WTC11 (cell line): ENCODE measurements around the gene GRM8. TPM values are rescaled to one million over a fixed set of nuclear protein-coding genes. Genes with fewer than 3 reads are reported as not detected.

Source experiments
- ATAC-seq: fragments of 200-7000 bp; cut with Tn5 transposase; 2 replicates; pipeline ENCODE4 v1.10.0; 2021; ENCODE audit warnings: mild to moderate bottlenecking, moderate library complexity
- CTCF ChIA-PET: fragments of 300-600 bp; sonication (Branson Sonifier 250); formaldehyde crosslinking; loops from one replicate; lab custom pipeline; 2021; ENCODE audit warnings: antibody characterized with exemption; lab: Charles Lee
- POLR2A ChIA-PET: fragments of 350-600 bp; sonication (Branson Sonifier 250); formaldehyde crosslinking; loops from one replicate; lab custom pipeline; 2021; ENCODE audit warnings: antibody characterized with exemption; lab: Charles Lee
- DNase-seq: peaks from one replicate; pipeline ENCODE4 v3.0.0; 2021; ENCODE audit warnings: low spot score
- H3K27ac Mint-ChIP-seq: 2 replicates; pipeline ENCODE4 v1.8.0; 2021; ENCODE audit warnings: mixed read lengths
- H3K27me3 Mint-ChIP-seq: 2 replicates; pipeline ENCODE4 v1.8.0; 2021; ENCODE audit warnings: low read depth, mild to moderate bottlenecking, moderate library complexity, mixed read lengths
- H3K36me3 Mint-ChIP-seq: 2 replicates; pipeline ENCODE4 v1.8.0; 2021; ENCODE audit warnings: mixed read lengths
- H3K4me1 Mint-ChIP-seq: 2 replicates; pipeline ENCODE4 v1.8.0; 2022; ENCODE audit warnings: mixed read lengths
- H3K4me3 Mint-ChIP-seq: 2 replicates; pipeline ENCODE4 v1.8.0; 2021; ENCODE audit warnings: mild to moderate bottlenecking, moderate library complexity, mixed read lengths
- H3K9me3 Mint-ChIP-seq: 2 replicates; pipeline ENCODE4 v1.8.0; 2021; ENCODE audit warnings: mixed read lengths
- ATF1 ChIP-seq: sonication (generic); formaldehyde crosslinking; IDR thresholded peaks from 2 replicates; pipeline ENCODE4 v1.8.1; 2023; ENCODE audit warnings: mild to moderate bottlenecking, moderate library complexity, missing genetic modification reagents
- CBFB ChIP-seq: sonication (generic); formaldehyde crosslinking; IDR thresholded peaks from 2 replicates; pipeline ENCODE4 v1.8.1; 2022; ENCODE audit warnings: mild to moderate bottlenecking, low read depth, missing genetic modification reagents
- NFATC4 ChIP-seq: fragments of 250-450 bp; sonication (Bioruptor Pico); IDR thresholded peaks from 2 replicates; pipeline ENCODE4 v1.9.0; 2021; ENCODE audit warnings: mild to moderate bottlenecking
- NFE2L1 ChIP-seq: sonication (generic); formaldehyde crosslinking; IDR thresholded peaks from 2 replicates; pipeline ENCODE4 v1.8.1; 2023; ENCODE audit warnings: missing genetic modification reagents
- NR3C1 ChIP-seq: sonication (generic); formaldehyde crosslinking; conservative IDR thresholded peaks from 2 replicates; pipeline ENCODE4 v1.8.1; 2023; ENCODE audit warnings: low read depth, mild to moderate bottlenecking, missing genetic modification reagents
- SMAD4 ChIP-seq: sonication (generic); formaldehyde crosslinking; IDR thresholded peaks from 2 replicates; pipeline ENCODE4 v1.8.0; 2022; ENCODE audit warnings: mild to moderate bottlenecking, missing genetic modification reagents
- ZBTB21 ChIP-seq: sonication (generic); formaldehyde crosslinking; IDR thresholded peaks from 2 replicates; pipeline ENCODE4 v1.8.1; 2023; ENCODE audit warnings: mild to moderate bottlenecking, missing genetic modification reagents, borderline replicate concordance
- ZNF138 ChIP-seq: sonication (generic); formaldehyde crosslinking; conservative IDR thresholded peaks from 2 replicates; pipeline ENCODE4 v1.8.1; 2022; ENCODE audit warnings: mild to moderate bottlenecking, moderate library complexity, missing genetic modification reagents
- ZNF396 ChIP-seq: fragments of 250-450 bp; sonication (Bioruptor Pico); IDR thresholded peaks from 2 replicates; pipeline ENCODE4 v1.8.0; 2021; ENCODE audit warnings: mild to moderate bottlenecking, moderate library complexity, borderline replicate concordance
- ZNF423 ChIP-seq: fragments of 250-450 bp; sonication (Bioruptor Pico); IDR thresholded peaks from 2 replicates; pipeline ENCODE4 v2.1.2; 2022; ENCODE audit warnings: mild to moderate bottlenecking, moderate library complexity
- total RNA-seq: library from RNA; stranded (reverse); gene quantifications from 3 replicates; pipeline ENCODE4 v1.2.3, GENCODE V29; 2021
- TF ChIP-seq, protein P1 (sequence below): fragments of 250-450 bp; sonication (Bioruptor Pico); IDR thresholded peaks from 2 replicates; pipeline ENCODE4 v2.1.2; 2022; ENCODE audit warnings: mild to moderate bottlenecking, moderate library complexity
- TF ChIP-seq, protein P2 (sequence below): sonication (generic); formaldehyde crosslinking; conservative IDR thresholded peaks from 2 replicates; pipeline ENCODE4 v1.8.1; 2023; ENCODE audit warnings: mild to moderate bottlenecking, low read depth, missing genetic modification reagents, moderate library complexity
- TF ChIP-seq, protein P3 (sequence below): fragments of 250-450 bp; sonication (Bioruptor Pico); IDR thresholded peaks from 2 replicates; pipeline ENCODE4 v1.8.0; 2021; ENCODE audit warnings: mild to moderate bottlenecking
- TF ChIP-seq, protein P4 (sequence below): sonication (generic); formaldehyde crosslinking; IDR thresholded peaks from 2 replicates; pipeline ENCODE4 v1.8.1; 2023; ENCODE audit warnings: mild to moderate bottlenecking, missing genetic modification reagents
- TF ChIP-seq, protein P5 (sequence below): sonication (generic); formaldehyde crosslinking; IDR thresholded peaks from 2 replicates; pipeline ENCODE4 v1.8.1; 2023; ENCODE audit warnings: mild to moderate bottlenecking, moderate library complexity, missing genetic modification reagents

The GRM8 gene
- total RNA-seq, 1 experiment from 2014 or later = 2.3 TPM

DNA sequence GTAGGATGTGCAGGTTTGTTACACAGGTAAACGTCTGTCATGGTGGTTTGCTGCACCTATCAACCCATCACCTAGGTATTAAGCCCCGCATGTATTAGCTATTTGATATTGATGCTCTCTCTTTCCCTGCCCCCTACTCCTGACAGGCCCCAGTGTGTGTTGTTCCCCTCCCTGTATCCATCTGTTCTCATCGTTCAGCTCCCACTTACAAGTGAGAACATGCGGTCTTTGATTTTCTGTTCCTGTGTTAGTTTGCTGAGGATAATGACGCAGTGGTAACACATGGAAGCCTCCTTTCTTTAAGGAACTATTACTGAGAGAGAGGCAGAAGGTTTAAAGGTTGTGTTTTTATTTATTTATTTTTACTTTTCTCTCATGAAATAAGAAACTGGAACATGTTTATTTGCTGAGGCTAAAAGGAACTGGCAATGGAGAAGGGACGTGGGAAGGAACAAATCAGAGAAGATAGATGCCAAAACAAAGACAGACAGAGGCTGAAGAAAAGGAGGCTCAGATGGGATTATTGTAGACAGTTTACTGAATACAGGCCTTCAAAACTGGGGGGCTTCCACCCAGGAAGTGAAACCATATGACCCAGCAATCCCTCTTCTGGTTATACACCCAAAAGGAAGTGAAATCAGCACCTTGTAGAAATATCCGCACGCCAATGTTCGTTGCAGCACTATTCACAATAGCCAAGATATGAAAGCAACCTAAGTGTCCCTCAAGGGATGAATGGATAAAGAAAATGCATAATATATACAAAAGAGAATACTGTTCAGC is 556.3 kb downstream of the GRM8 start:
- H3K27ac Mint-ChIP-seq = no peak overlapping the region
- DNase-seq (no peak), ATAC-seq (no peak)
- H3K27me3 Mint-ChIP-seq = no peaks in the 10 kb centered on the region
- no peak overlapping the region for H3K4me3 Mint-ChIP-seq
- H3K36me3 Mint-ChIP-seq = no peaks in the 10 kb centered on the region
- H3K4me1 Mint-ChIP-seq = peaks cover 34% of the 10 kb centered on the region
- POLR2A ChIA-PET = no interaction called here
- TF ChIP-seq, protein P1, sequence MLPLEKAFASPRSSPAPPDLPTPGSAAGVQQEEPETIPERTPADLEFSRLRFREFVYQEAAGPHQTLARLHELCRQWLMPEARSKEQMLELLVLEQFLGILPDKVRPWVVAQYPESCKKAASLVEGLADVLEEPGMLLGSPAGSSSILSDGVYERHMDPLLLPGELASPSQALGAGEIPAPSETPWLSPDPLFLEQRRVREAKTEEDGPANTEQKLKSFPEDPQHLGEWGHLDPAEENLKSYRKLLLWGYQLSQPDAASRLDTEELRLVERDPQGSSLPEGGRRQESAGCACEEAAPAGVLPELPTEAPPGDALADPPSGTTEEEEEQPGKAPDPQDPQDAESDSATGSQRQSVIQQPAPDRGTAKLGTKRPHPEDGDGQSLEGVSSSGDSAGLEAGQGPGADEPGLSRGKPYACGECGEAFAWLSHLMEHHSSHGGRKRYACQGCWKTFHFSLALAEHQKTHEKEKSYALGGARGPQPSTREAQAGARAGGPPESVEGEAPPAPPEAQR (CRISPR knock-in tag) = no peak
- TF ChIP-seq ZNF396 (CRISPR knock-in tag) = no peak
- TF ChIP-seq, protein P2, sequence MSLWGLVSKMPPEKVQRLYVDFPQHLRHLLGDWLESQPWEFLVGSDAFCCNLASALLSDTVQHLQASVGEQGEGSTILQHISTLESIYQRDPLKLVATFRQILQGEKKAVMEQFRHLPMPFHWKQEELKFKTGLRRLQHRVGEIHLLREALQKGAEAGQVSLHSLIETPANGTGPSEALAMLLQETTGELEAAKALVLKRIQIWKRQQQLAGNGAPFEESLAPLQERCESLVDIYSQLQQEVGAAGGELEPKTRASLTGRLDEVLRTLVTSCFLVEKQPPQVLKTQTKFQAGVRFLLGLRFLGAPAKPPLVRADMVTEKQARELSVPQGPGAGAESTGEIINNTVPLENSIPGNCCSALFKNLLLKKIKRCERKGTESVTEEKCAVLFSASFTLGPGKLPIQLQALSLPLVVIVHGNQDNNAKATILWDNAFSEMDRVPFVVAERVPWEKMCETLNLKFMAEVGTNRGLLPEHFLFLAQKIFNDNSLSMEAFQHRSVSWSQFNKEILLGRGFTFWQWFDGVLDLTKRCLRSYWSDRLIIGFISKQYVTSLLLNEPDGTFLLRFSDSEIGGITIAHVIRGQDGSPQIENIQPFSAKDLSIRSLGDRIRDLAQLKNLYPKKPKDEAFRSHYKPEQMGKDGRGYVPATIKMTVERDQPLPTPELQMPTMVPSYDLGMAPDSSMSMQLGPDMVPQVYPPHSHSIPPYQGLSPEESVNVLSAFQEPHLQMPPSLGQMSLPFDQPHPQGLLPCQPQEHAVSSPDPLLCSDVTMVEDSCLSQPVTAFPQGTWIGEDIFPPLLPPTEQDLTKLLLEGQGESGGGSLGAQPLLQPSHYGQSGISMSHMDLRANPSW (CRISPR knock-in tag) = no peak
- TF ChIP-seq, protein P3, sequence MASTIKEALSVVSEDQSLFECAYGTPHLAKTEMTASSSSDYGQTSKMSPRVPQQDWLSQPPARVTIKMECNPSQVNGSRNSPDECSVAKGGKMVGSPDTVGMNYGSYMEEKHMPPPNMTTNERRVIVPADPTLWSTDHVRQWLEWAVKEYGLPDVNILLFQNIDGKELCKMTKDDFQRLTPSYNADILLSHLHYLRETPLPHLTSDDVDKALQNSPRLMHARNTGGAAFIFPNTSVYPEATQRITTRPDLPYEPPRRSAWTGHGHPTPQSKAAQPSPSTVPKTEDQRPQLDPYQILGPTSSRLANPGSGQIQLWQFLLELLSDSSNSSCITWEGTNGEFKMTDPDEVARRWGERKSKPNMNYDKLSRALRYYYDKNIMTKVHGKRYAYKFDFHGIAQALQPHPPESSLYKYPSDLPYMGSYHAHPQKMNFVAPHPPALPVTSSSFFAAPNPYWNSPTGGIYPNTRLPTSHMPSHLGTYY (CRISPR knock-in tag) = no peak
- no peak for TF ChIP-seq ZBTB21 (CRISPR knock-in tag)
- TF ChIP-seq NR3C1 (CRISPR knock-in tag) = no peak
- TF ChIP-seq ATF1 (CRISPR knock-in tag) = no peak
- no peak for TF ChIP-seq NFE2L1 (CRISPR knock-in tag)
- TF ChIP-seq ZNF138 (CRISPR knock-in tag) = no peak
- TF ChIP-seq CBFB = no peak
- no peak for TF ChIP-seq NFATC4 (CRISPR knock-in tag)
- TF ChIP-seq, protein P4, sequence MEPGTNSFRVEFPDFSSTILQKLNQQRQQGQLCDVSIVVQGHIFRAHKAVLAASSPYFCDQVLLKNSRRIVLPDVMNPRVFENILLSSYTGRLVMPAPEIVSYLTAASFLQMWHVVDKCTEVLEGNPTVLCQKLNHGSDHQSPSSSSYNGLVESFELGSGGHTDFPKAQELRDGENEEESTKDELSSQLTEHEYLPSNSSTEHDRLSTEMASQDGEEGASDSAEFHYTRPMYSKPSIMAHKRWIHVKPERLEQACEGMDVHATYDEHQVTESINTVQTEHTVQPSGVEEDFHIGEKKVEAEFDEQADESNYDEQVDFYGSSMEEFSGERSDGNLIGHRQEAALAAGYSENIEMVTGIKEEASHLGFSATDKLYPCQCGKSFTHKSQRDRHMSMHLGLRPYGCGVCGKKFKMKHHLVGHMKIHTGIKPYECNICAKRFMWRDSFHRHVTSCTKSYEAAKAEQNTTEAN (CRISPR knock-in tag) = no peak
- TF ChIP-seq ZNF423 (CRISPR knock-in tag) = no peak
- TF ChIP-seq, protein P5, sequence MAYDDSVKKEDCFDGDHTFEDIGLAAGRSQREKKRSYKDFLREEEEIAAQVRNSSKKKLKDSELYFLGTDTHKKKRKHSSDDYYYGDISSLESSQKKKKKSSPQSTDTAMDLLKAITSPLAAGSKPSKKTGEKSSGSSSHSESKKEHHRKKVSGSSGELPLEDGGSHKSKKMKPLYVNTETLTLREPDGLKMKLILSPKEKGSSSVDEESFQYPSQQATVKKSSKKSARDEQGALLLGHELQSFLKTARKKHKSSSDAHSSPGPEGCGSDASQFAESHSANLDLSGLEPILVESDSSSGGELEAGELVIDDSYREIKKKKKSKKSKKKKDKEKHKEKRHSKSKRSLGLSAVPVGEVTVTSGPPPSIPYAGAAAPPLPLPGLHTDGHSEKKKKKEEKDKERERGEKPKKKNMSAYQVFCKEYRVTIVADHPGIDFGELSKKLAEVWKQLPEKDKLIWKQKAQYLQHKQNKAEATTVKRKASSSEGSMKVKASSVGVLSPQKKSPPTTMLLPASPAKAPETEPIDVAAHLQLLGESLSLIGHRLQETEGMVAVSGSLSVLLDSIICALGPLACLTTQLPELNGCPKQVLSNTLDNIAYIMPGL (CRISPR knock-in tag) = no peak
- TF ChIP-seq SMAD4 (CRISPR knock-in tag) = no peak
- peaks cover 4% of the 10 kb centered on the region; the same call in 1 of the 2 replicates for H3K9me3 Mint-ChIP-seq
- CTCF ChIA-PET = no interaction called here
